ENCODE data around the gene NEURL2.

The NEURL2 gene

GRCh38 chr20:45918779-45919537 is 27.9 kb upstream of the NEURL2 start:
- no peak for FAIRE-seq
- TF ChIP-seq CTCF (IDR thresholded peaks at IDR 0.05; ENCODE audit: insufficient read depth, missing control alignments) = no peak
- no peak for DNase-seq (ENCODE audit: insufficient read length, low spot score)

- no peak for TF ChIP-seq CTCF (IDR thresholded peaks at IDR 0.05; ENCODE audit: insufficient read depth, missing control alignments)
- FAIRE-seq = no peak
- DNase-seq (ENCODE audit: insufficient read length, low spot score) = no peak
Observed at GRCh38 chr20:45918182-45918737, 27.3 kb upstream of the NEURL2 start.

GRCh38 chr20:45917790-45918141 is 26.8 kb upstream of the NEURL2 start:
- DNase-seq (ENCODE audit: insufficient read length, low spot score) (no peak), FAIRE-seq (no peak)
- no peak for TF ChIP-seq CTCF (IDR thresholded peaks at IDR 0.05; ENCODE audit: insufficient read depth, missing control alignments)

- no peak for TF ChIP-seq CTCF (IDR thresholded peaks at IDR 0.05; ENCODE audit: insufficient read depth, missing control alignments)
- DNase-seq (ENCODE audit: insufficient read length, low spot score) = no peak
- FAIRE-seq = no peak
Observed at GRCh38 chr20:45913116-45913515, 22.1 kb upstream of the NEURL2 start.

- no peak for TF ChIP-seq CTCF (IDR thresholded peaks at IDR 0.05; ENCODE audit: insufficient read depth, missing control alignments)
- FAIRE-seq (no peak), DNase-seq (ENCODE audit: insufficient read length, low spot score) (no peak)
Observed at GRCh38 chr20:45912344-45912682, 21.3 kb upstream of the NEURL2 start.

GRCh38 chr20:45911486-45912343 is 20.7 kb upstream of the NEURL2 start, which contains the start of gene PLTP:
TSS of gene PLTP (minus strand) at chr20:45912155. CDS start at chr20:45911452, 703 bp downstream.
- FAIRE-seq (no peak), DNase-seq (ENCODE audit: insufficient read length, low spot score) (no peak)
- no peak for TF ChIP-seq CTCF (IDR thresholded peaks at IDR 0.05; ENCODE audit: insufficient read depth, missing control alignments)

Data from D721Med (cell line).